Effector memory CD8-positive, alpha-beta T cell (primary cell): ENCODE results near the gene MBD3.
A peak's percentile ranks its signal among the peaks of the same experiment; 100 is the strongest.

Experiments
- ATAC-seq: fragments of 150-1000 bp; cut with Tn5 transposase; replicated peaks from 2 replicates; pipeline ENCODE4 v1.10.0; 2021; ENCODE audit warnings: mild to moderate bottlenecking, moderate library complexity
- DNase-seq, 3 experiments: peaks; one replicate each; pipeline ENCODE4 v3.0.0; 2021
- H3K27ac Mint-ChIP-seq, 2 donors: one replicate each; pipeline ENCODE4 v1.8.0; 2022; ENCODE audit warnings: mild to moderate bottlenecking in 2 of 2, mixed read lengths in 2 of 2, moderate library complexity in 2 of 2
- H3K27me3 Mint-ChIP-seq, 2 donors: one replicate each; pipeline ENCODE4 v1.8.0; 2022; ENCODE audit warnings: mixed read lengths in 2 of 2
- H3K36me3 Mint-ChIP-seq: one replicate; pipeline ENCODE4 v1.8.0; 2022; ENCODE audit warnings: mild to moderate bottlenecking, moderate library complexity, mixed read lengths; ENCODE audit not compliant: insufficient read depth
- H3K4me1 Mint-ChIP-seq, 2 donors: one replicate each; pipeline ENCODE4 v1.8.0; 2022; ENCODE audit warnings: low read depth in 2 of 2, mixed read lengths in 2 of 2
- H3K4me3 Mint-ChIP-seq, 2 donors: one replicate each; pipeline ENCODE4 v1.8.0; 2022; ENCODE audit warnings: mild to moderate bottlenecking in 2 of 2, mixed read lengths in 2 of 2, moderate library complexity in 2 of 2
- H3K9me3 Mint-ChIP-seq, 2 donors: one replicate each; pipeline ENCODE4 v1.8.0; 2022; ENCODE audit warnings: mixed read lengths in 2 of 2

Gene MBD3

GRCh38 chr19:1627194-1627593 lies 34.5 kb upstream of the MBD3 start:
- peaks cover 0 to 3% of the 10 kb centered on the region in 2 donors for H3K4me1 Mint-ChIP-seq
- DNase-seq (no peak), ATAC-seq (no peak)
- H3K27me3 Mint-ChIP-seq = no peaks in the 10 kb centered on the region
- H3K4me3 Mint-ChIP-seq = no peak overlapping the region
- peaks cover 13% of the 10 kb centered on the region for H3K36me3 Mint-ChIP-seq
- no peaks in the 10 kb centered on the region for H3K9me3 Mint-ChIP-seq
- no peak overlapping the region for H3K27ac Mint-ChIP-seq

GRCh38 chr19:1626417-1627010 lies 33.8 kb upstream of the MBD3 start:
- Mint-ChIP-seq H3K27ac (no peak overlapping the region), H3K9me3 (no peaks in the 10 kb centered on the region), H3K36me3 (peaks cover 13% of the 10 kb centered on the region), H3K4me3 (no peak overlapping the region), H3K27me3 (no peaks in the 10 kb centered on the region), H3K4me1 (peaks cover 0 to 3% of the 10 kb centered on the region in 2 donors)
- no peak for DNase-seq
- ATAC-seq = no peak

GRCh38 chr19:1624458-1624857 lies 31.8 kb upstream of the MBD3 start:
- no peaks in the 10 kb centered on the region for H3K27me3 Mint-ChIP-seq
- no peak overlapping the region for H3K4me3 Mint-ChIP-seq
- H3K27ac Mint-ChIP-seq = no peak overlapping the region
- ATAC-seq (peak; percentile 53), DNase-seq (peak; percentile 26 to 37 (median 35))
- peaks cover 0 to 3% of the 10 kb centered on the region in 2 donors for H3K4me1 Mint-ChIP-seq
- no peaks in the 10 kb centered on the region for H3K9me3 Mint-ChIP-seq
- peaks cover 8% of the 10 kb centered on the region for H3K36me3 Mint-ChIP-seq

GRCh38 chr19:1622541-1622940 lies 29.9 kb upstream of the MBD3 start:
- H3K27ac Mint-ChIP-seq = peak overlapping the region in 1 of 2 donors; percentile 65
- H3K4me3 Mint-ChIP-seq = no peak overlapping the region
- DNase-seq (no peak), ATAC-seq (no peak)
- peaks cover 8% of the 10 kb centered on the region for H3K36me3 Mint-ChIP-seq
- H3K27me3 Mint-ChIP-seq = no peaks in the 10 kb centered on the region
- H3K9me3 Mint-ChIP-seq = no peaks in the 10 kb centered on the region
- peaks cover 0 to 9% of the 10 kb centered on the region in 2 donors for H3K4me1 Mint-ChIP-seq

- Mint-ChIP-seq H3K27ac (no peak overlapping the region), H3K4me1 (peaks cover 0 to 11% of the 10 kb centered on the region in 2 donors), H3K4me3 (no peak overlapping the region), H3K9me3 (no peaks in the 10 kb centered on the region), H3K27me3 (no peaks in the 10 kb centered on the region), H3K36me3 (peaks cover 8% of the 10 kb centered on the region)
- ATAC-seq (no peak), DNase-seq (no peak)
Observed at GRCh38 chr19:1622007-1622406, 29.3 kb upstream of the MBD3 start.

GRCh38 chr19:1621574-1621973 lies 28.9 kb upstream of the MBD3 start:
- Mint-ChIP-seq H3K27ac (no peak overlapping the region), H3K36me3 (peaks cover 9% of the 10 kb centered on the region), H3K27me3 (no peaks in the 10 kb centered on the region), H3K4me3 (no peak overlapping the region), H3K4me1 (peaks cover 0 to 14% of the 10 kb centered on the region in 2 donors), H3K9me3 (no peaks in the 10 kb centered on the region)
- no peak for DNase-seq
- ATAC-seq = no peak

GRCh38 chr19:1621021-1621420 lies 28.4 kb upstream of the MBD3 start:
- no peak overlapping the region for H3K27ac Mint-ChIP-seq
- H3K4me1 Mint-ChIP-seq = peaks cover 0 to 15% of the 10 kb centered on the region in 2 donors
- H3K36me3 Mint-ChIP-seq = peaks cover 12% of the 10 kb centered on the region
- no peak overlapping the region for H3K4me3 Mint-ChIP-seq
- DNase-seq = no peak
- no peaks in the 10 kb centered on the region for H3K9me3 Mint-ChIP-seq
- no peak for ATAC-seq
- no peaks in the 10 kb centered on the region for H3K27me3 Mint-ChIP-seq

- H3K4me1 Mint-ChIP-seq = peaks cover 0 to 15% of the 10 kb centered on the region in 2 donors
- no peaks in the 10 kb centered on the region for H3K27me3 Mint-ChIP-seq
- H3K27ac Mint-ChIP-seq = no peak overlapping the region
- H3K4me3 Mint-ChIP-seq = no peak overlapping the region
- peaks cover 15% of the 10 kb centered on the region for H3K36me3 Mint-ChIP-seq
- H3K9me3 Mint-ChIP-seq = no peaks in the 10 kb centered on the region
- DNase-seq (no peak), ATAC-seq (no peak)
Observed at GRCh38 chr19:1620502-1620901, 27.8 kb upstream of the MBD3 start.

GRCh38 chr19:1619703-1620102 lies 27.0 kb upstream of the MBD3 start:
- ATAC-seq (no peak), DNase-seq (no peak)
- Mint-ChIP-seq H3K9me3 (no peaks in the 10 kb centered on the region), H3K4me1 (peaks cover 0 to 16% of the 10 kb centered on the region in 2 donors), H3K36me3 (peaks cover 11% of the 10 kb centered on the region), H3K27me3 (no peaks in the 10 kb centered on the region), H3K4me3 (no peak overlapping the region), H3K27ac (peak overlapping the region; percentile 58 to 60)

GRCh38 chr19:1619094-1619439 lies 26.4 kb upstream of the MBD3 start:
- DNase-seq = no peak
- H3K9me3 Mint-ChIP-seq = no peaks in the 10 kb centered on the region
- H3K4me3 Mint-ChIP-seq = no peak overlapping the region
- H3K36me3 Mint-ChIP-seq = peaks cover 10% of the 10 kb centered on the region
- peaks cover 0 to 15% of the 10 kb centered on the region in 2 donors for H3K4me1 Mint-ChIP-seq
- H3K27me3 Mint-ChIP-seq = no peaks in the 10 kb centered on the region
- peak overlapping the region; percentile 58 to 60 for H3K27ac Mint-ChIP-seq
- ATAC-seq = no peak

- no peaks in the 10 kb centered on the region for H3K9me3 Mint-ChIP-seq
- DNase-seq (no peak), ATAC-seq (peak; percentile 33)
- H3K4me3 Mint-ChIP-seq = no peak overlapping the region
- no peaks in the 10 kb centered on the region for H3K27me3 Mint-ChIP-seq
- H3K27ac Mint-ChIP-seq = peak overlapping the region in 1 of 2 donors; percentile 28
- peaks cover 13% of the 10 kb centered on the region for H3K36me3 Mint-ChIP-seq
- H3K4me1 Mint-ChIP-seq = peaks cover 0 to 15% of the 10 kb centered on the region in 2 donors
Observed at GRCh38 chr19:1618157-1619093, 25.8 kb upstream of the MBD3 start.

- H3K27ac Mint-ChIP-seq = peak overlapping the region; percentile 1 to 86
- H3K4me3 Mint-ChIP-seq = no peak overlapping the region
- H3K9me3 Mint-ChIP-seq = no peaks in the 10 kb centered on the region
- peaks cover 0 to 18% of the 10 kb centered on the region in 2 donors for H3K4me1 Mint-ChIP-seq
- H3K36me3 Mint-ChIP-seq = peaks cover 11% of the 10 kb centered on the region
- no peaks in the 10 kb centered on the region for H3K27me3 Mint-ChIP-seq
- no peak for DNase-seq
- ATAC-seq = no peak
Observed at GRCh38 chr19:1616875-1617274, 24.2 kb upstream of the MBD3 start.

GRCh38 chr19:1616396-1616795 lies 23.7 kb upstream of the MBD3 start:
- Mint-ChIP-seq H3K4me3 (no peak overlapping the region), H3K4me1 (peaks cover 0 to 18% of the 10 kb centered on the region in 2 donors), H3K9me3 (no peaks in the 10 kb centered on the region), H3K36me3 (peaks cover 11% of the 10 kb centered on the region), H3K27me3 (no peaks in the 10 kb centered on the region), H3K27ac (peak overlapping the region; percentile 1 to 86)
- no peak for DNase-seq
- ATAC-seq = no peak
